Coronary artery (tissue), 2 donors: ENCODE results near the gene SKIC2.
"Not testable (repeated sequence)": the region's sequence is repeated elsewhere in the genome, so short reads cannot be mapped to it uniquely, and the experiment has no call there.

ENCODE experiments used
- DNase-seq: peaks from one replicate; pipeline ENCODE4 v3.0.0-alpha.2; 2017; ENCODE audit warnings: low spot score
- H3K27ac ChIP-seq, 2 donors: fragments of 200-600 bp; sonication (generic); one replicate each; pipeline ENCODE4 v1.5.1; 2016 to 2019
- H3K4me3 ChIP-seq: fragments of 200-600 bp; sonication (generic); 2 replicates; pipeline ENCODE4 v1.5.1; 2016; ENCODE audit warnings: mild to moderate bottlenecking, moderate library complexity
- TF ChIP-seq, protein P1 (sequence below): fragments of 200-600 bp; sonication (generic); IDR thresholded peaks from one replicate; pipeline ENCODE4 v1.5.1; 2019; ENCODE audit warnings: antibody characterized with exemption

SKIC2 gene

GRCh38 chr6:31930962-31931361 lies 28.0 kb upstream of the SKIC2 start:
- DNase-seq, result no peak
- Histone ChIP-seq H3K27ac (no peak overlapping the region), H3K4me3 (no peak overlapping the region)
- TF ChIP-seq, protein P1, sequence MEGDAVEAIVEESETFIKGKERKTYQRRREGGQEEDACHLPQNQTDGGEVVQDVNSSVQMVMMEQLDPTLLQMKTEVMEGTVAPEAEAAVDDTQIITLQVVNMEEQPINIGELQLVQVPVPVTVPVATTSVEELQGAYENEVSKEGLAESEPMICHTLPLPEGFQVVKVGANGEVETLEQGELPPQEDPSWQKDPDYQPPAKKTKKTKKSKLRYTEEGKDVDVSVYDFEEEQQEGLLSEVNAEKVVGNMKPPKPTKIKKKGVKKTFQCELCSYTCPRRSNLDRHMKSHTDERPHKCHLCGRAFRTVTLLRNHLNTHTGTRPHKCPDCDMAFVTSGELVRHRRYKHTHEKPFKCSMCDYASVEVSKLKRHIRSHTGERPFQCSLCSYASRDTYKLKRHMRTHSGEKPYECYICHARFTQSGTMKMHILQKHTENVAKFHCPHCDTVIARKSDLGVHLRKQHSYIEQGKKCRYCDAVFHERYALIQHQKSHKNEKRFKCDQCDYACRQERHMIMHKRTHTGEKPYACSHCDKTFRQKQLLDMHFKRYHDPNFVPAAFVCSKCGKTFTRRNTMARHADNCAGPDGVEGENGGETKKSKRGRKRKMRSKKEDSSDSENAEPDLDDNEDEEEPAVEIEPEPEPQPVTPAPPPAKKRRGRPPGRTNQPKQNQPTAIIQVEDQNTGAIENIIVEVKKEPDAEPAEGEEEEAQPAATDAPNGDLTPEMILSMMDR, result no peak

GRCh38 chr6:31932137-31932536 lies 26.8 kb upstream of the SKIC2 start:
- not testable (repeated sequence) for H3K27ac ChIP-seq, H3K4me3 ChIP-seq, DNase-seq

DNA sequence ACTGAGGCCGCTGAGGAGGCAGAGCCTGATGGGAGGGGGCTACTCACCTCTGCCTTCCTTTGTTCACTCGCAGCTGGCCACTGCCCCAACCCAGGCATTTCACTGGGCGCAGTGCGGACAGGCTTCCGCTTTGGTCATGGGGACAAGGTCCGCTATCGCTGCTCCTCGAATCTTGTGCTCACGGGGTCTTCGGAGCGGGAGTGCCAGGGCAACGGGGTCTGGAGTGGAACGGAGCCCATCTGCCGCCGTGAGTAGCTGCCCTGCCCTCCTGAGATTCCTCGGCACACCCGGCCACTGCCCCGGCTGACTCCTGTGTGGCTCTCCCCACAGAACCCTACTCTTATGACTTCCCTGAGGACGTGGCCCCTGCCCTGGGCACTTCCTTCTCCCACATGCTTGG lies 25.4 kb upstream of the SKIC2 start:
- Histone ChIP-seq H3K4me3 (no peak overlapping the region), H3K27ac (no peak overlapping the region)
- no peak for DNase-seq
- TF ChIP-seq, protein P1, result no peak

- Histone ChIP-seq H3K4me3 (no peak overlapping the region), H3K27ac (no peak overlapping the region)
- DNase-seq, result no peak
- TF ChIP-seq, protein P1, result no peak
Observed at GRCh38 chr6:31935021-31935420, 24.0 kb upstream of the SKIC2 start.

- H3K27ac ChIP-seq, result no peak overlapping the region
- no peak overlapping the region for H3K4me3 ChIP-seq
- TF ChIP-seq, protein P1, result no peak
- DNase-seq, result no peak
Observed at GRCh38 chr6:31935823-31936222, 23.2 kb upstream of the SKIC2 start.

GRCh38 chr6:31940256-31940664 lies 18.7 kb upstream of the SKIC2 start:
- TF ChIP-seq, protein P1, result no peak
- Histone ChIP-seq H3K27ac (no peak overlapping the region), H3K4me3 (no peak overlapping the region)
- DNase-seq, result no peak

DNA sequence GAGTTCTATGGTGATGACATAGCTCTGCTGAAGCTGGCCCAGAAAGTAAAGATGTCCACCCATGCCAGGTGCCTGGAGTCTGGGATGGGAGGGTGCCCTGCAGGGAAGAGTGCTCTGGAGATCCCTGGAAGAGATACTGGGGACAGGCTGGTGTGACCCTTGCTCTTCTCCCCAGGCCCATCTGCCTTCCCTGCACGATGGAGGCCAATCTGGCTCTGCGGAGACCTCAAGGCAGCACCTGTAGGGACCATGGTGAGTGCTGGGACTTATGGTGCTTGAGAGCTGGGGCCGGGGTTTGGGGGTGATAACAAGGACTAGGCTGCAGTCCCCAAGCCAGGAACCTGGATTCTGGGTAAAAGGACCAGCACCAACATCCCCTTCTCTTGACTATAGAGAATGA lies 15.2 kb upstream of the SKIC2 start:
- Histone ChIP-seq H3K27ac (no peak overlapping the region), H3K4me3 (no peak overlapping the region)
- DNase-seq, result no peak
- TF ChIP-seq, protein P1, result no peak

GRCh38 chr6:31945154-31945506 lies 13.8 kb upstream of the SKIC2 start:
- peak overlapping the region; percentile 86 to 93 for H3K27ac ChIP-seq
- peak overlapping the region; percentile 57 for H3K4me3 ChIP-seq
- DNase-seq, result no peak
- TF ChIP-seq, protein P1, result no peak
